Measurements from ENCODE around the gene STUM. TPM values are rescaled to one million over a fixed set of nuclear protein-coding genes. Genes with fewer than 3 reads are reported as not detected.

STUM gene
- total and polyA plus RNA-seq, 2 experiments from 2014 or later: 0.07 TPM; not detected in 1

- H3K4me2 ChIP-seq: no peak overlapping the region
- no peak overlapping the region for H3K4me3 ChIP-seq
- no peaks in the 10 kb centered on the region for H3K36me3 ChIP-seq (replicated peaks; ENCODE audit: insufficient read depth, low read depth)
- no peaks in the 10 kb centered on the region for H3K9me2 ChIP-seq (replicated peaks; ENCODE audit: insufficient read depth)
- H3K27me3 ChIP-seq: no peaks in the 10 kb centered on the region
- no peak overlapping the region for H2AFZ ChIP-seq
- H3K4me1 ChIP-seq (ENCODE audit: insufficient read depth): peaks cover 4% of the 10 kb centered on the region
- no peak overlapping the region for H3K27ac ChIP-seq
- no peak for TF ChIP-seq EZH2phosphoT487 (IDR thresholded peaks at IDR 0.05; ENCODE audit: low read depth, severe bottlenecking, unreplicated experiment)
- no peak for TF ChIP-seq CTCF (IDR thresholded peaks at IDR 0.05; ENCODE audit: poor library complexity)
- TF ChIP-seq EZH2 (IDR thresholded peaks at IDR 0.05; ENCODE audit: borderline replicate concordance): no peak
- H3K79me2 ChIP-seq: no peaks in the 10 kb centered on the region
- no peaks in the 10 kb centered on the region for H3K9me3 ChIP-seq (ENCODE audit: low read depth)
- DNase-seq (ENCODE audit: low spot score): no peak
- 89% methylated on average over 10 of the region's 10 CpGs for WGBS (ENCODE audit: low lambda C conversion rate, missing lambda C conversion rate)
- H4K20me1 ChIP-seq (ENCODE audit: insufficient read depth, poor library complexity, severe bottlenecking): no peaks in the 10 kb centered on the region
Measured at GRCh38 chr1:226628612-226629155, 80.1 kb downstream of the STUM start.

GRCh38 chr1:226629210-226629895 lies 80.8 kb downstream of the STUM start:
- H3K9me3 ChIP-seq (ENCODE audit: low read depth): no peaks in the 10 kb centered on the region
- no peaks in the 10 kb centered on the region for H3K36me3 ChIP-seq (replicated peaks; ENCODE audit: insufficient read depth, low read depth)
- no peaks in the 10 kb centered on the region for H4K20me1 ChIP-seq (ENCODE audit: insufficient read depth, poor library complexity, severe bottlenecking)
- H2AFZ ChIP-seq: no peak overlapping the region
- TF ChIP-seq EZH2 (IDR thresholded peaks at IDR 0.05; ENCODE audit: borderline replicate concordance) (no peak), CTCF (IDR thresholded peaks at IDR 0.05; ENCODE audit: poor library complexity) (no peak), EZH2phosphoT487 (IDR thresholded peaks at IDR 0.05; ENCODE audit: low read depth, severe bottlenecking, unreplicated experiment) (no peak)
- H3K79me2 ChIP-seq: no peaks in the 10 kb centered on the region
- WGBS (ENCODE audit: low lambda C conversion rate, missing lambda C conversion rate): 93% methylated on average over 18 of the region's 18 CpGs
- DNase-seq (ENCODE audit: low spot score): no peak
- H3K9me2 ChIP-seq (replicated peaks; ENCODE audit: insufficient read depth): no peaks in the 10 kb centered on the region
- H3K4me2 ChIP-seq: no peak overlapping the region
- peaks cover 4% of the 10 kb centered on the region for H3K4me1 ChIP-seq (ENCODE audit: insufficient read depth)
- H3K27ac ChIP-seq: no peak overlapping the region
- no peak overlapping the region for H3K4me3 ChIP-seq
- no peaks in the 10 kb centered on the region for H3K27me3 ChIP-seq

- 94% methylated on average over 6 of the region's 6 CpGs for WGBS (ENCODE audit: low lambda C conversion rate, missing lambda C conversion rate)
- no peak for DNase-seq (ENCODE audit: low spot score)
- Histone ChIP-seq H3K9me2 (replicated peaks; ENCODE audit: insufficient read depth) (no peaks in the 10 kb centered on the region), H3K4me3 (no peak overlapping the region), H3K9me3 (ENCODE audit: low read depth) (no peaks in the 10 kb centered on the region), H3K79me2 (no peaks in the 10 kb centered on the region), H3K4me1 (ENCODE audit: insufficient read depth) (peaks cover 4% of the 10 kb centered on the region), H3K27me3 (no peaks in the 10 kb centered on the region), H3K36me3 (replicated peaks; ENCODE audit: insufficient read depth, low read depth) (no peaks in the 10 kb centered on the region), H4K20me1 (ENCODE audit: insufficient read depth, poor library complexity, severe bottlenecking) (no peaks in the 10 kb centered on the region), H3K4me2 (no peak overlapping the region), H2AFZ (no peak overlapping the region), H3K27ac (no peak overlapping the region)
- TF ChIP-seq EZH2 (IDR thresholded peaks at IDR 0.05; ENCODE audit: borderline replicate concordance) (no peak), CTCF (IDR thresholded peaks at IDR 0.05; ENCODE audit: poor library complexity) (no peak), EZH2phosphoT487 (IDR thresholded peaks at IDR 0.05; ENCODE audit: low read depth, severe bottlenecking, unreplicated experiment) (no peak)
Measured at GRCh38 chr1:226629896-226630550, 81.5 kb downstream of the STUM start.
